ENCODE data around the gene ANKS1B.
A peak's percentile ranks its signal among the peaks of the same experiment; 100 is the strongest.
"Not testable (repeated sequence)": the region's sequence is repeated elsewhere in the genome, so short reads cannot be mapped to it uniquely, and the experiment has no call there.

The ANKS1B gene

GRCh38 chr12:98780261-98780660 is 1204.5 kb downstream of the ANKS1B start:
- DNase-seq = no peak
- TF ChIP-seq POLR2A (IDR thresholded peaks at IDR 0.05; ENCODE audit: low read length) (no peak), GATA1 (IDR thresholded peaks at IDR 0.05; ENCODE audit: low read depth, low read length) (no peak)

DNA sequence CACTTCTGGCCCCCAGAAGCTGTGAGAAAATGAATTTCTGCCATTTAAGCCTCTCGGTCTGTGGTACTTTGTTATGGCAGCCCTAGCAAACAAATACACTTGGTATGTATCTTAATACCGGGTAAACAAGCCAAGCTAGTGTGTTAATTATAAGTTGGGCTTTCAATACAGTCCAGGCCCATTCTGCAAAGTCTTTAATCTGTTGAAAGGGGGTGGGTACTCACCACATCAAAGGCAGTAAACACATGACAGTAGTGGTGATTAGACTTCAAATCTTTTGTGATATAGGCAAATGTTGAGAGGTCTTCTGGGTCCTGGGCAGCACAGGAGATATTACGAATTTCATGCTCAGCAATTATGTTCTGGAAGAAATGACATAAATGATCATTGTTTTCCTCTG is 1211.9 kb downstream of the ANKS1B start:
- no peak for DNase-seq
- no peak for TF ChIP-seq POLR2A (IDR thresholded peaks at IDR 0.05; ENCODE audit: low read length)
- TF ChIP-seq GATA1 (IDR thresholded peaks at IDR 0.05; ENCODE audit: low read depth, low read length) = no peak

GRCh38 chr12:98771811-98772752 is 1212.7 kb downstream of the ANKS1B start:
- no peak for TF ChIP-seq POLR2A (IDR thresholded peaks at IDR 0.05; ENCODE audit: low read length)
- no peak for TF ChIP-seq GATA1 (IDR thresholded peaks at IDR 0.05; ENCODE audit: low read depth, low read length)
- DNase-seq = peak; percentile 15 to 57

GRCh38 chr12:98770230-98770629 is 1214.5 kb downstream of the ANKS1B start:
- no peak for TF ChIP-seq POLR2A (IDR thresholded peaks at IDR 0.05; ENCODE audit: low read length)
- TF ChIP-seq GATA1 (IDR thresholded peaks at IDR 0.05; ENCODE audit: low read depth, low read length) = no peak

GRCh38 chr12:98769068-98769467 is 1215.7 kb downstream of the ANKS1B start:
- no peak for TF ChIP-seq POLR2A (IDR thresholded peaks at IDR 0.05; ENCODE audit: low read length)
- TF ChIP-seq GATA1 (IDR thresholded peaks at IDR 0.05; ENCODE audit: low read depth, low read length) = no peak
- no peak for DNase-seq

More at GRCh38 chr12:98770230-98770629, 1214.5 kb downstream of the ANKS1B start:
- no peak for DNase-seq

GRCh38 chr12:98767248-98767647 is 1217.5 kb downstream of the ANKS1B start:
- TF ChIP-seq POLR2A (IDR thresholded peaks at IDR 0.05; ENCODE audit: low read length) (no peak), GATA1 (IDR thresholded peaks at IDR 0.05; ENCODE audit: low read depth, low read length) (no peak)
- DNase-seq = no peak

DNA sequence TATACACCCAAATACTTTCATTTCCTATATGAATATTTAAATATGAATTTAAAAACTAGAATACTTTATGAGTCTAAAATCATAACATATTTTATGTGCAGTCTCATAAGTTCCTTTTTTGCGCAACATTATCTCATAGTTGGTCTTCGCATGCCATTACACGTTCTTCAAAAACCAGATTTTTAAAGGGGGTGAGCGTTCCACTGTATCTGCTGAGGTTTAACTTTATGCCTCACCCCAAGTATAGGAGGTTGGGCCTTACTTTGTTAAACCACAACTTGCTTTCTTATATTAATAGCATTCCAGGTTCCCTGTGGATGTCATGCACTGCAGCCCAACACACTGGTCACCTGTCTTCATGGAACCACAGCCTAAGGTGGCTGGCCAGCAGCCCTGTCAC is 1221.1 kb downstream of the ANKS1B start:
- no peak for TF ChIP-seq POLR2A (IDR thresholded peaks at IDR 0.05; ENCODE audit: low read length)
- TF ChIP-seq GATA1 (IDR thresholded peaks at IDR 0.05; ENCODE audit: low read depth, low read length) = no peak
- no peak for DNase-seq

GRCh38 chr12:98758331-98758730 is 1226.4 kb downstream of the ANKS1B start:
- TF ChIP-seq POLR2A (IDR thresholded peaks at IDR 0.05; ENCODE audit: low read length) (no peak), GATA1 (IDR thresholded peaks at IDR 0.05; ENCODE audit: low read depth, low read length) (no peak)
- DNase-seq = no peak

GRCh38 chr12:98757455-98757854 is 1227.3 kb downstream of the ANKS1B start:
- TF ChIP-seq POLR2A (IDR thresholded peaks at IDR 0.05; ENCODE audit: low read length) = no peak
- no peak for TF ChIP-seq GATA1 (IDR thresholded peaks at IDR 0.05; ENCODE audit: low read depth, low read length)
- DNase-seq = no peak

DNA sequence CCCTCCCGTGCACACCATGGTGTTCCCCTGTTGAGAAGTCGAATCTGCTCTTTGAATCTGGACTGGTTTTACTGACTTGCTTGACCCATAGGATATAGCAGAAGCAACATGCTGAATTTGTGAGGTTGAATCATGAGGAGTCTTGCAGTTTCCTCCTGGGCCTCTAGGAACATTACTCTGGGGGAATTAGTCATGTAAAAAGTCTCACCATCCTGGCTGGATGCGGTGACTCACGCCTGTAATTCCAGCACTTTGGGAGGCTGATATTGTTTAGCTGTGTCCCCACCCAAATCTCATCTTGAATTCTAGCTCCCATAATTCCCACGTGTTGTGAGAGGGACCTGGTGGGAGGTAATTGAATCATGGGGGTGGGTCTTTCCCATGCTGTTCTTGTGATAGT is 1228.9 kb downstream of the ANKS1B start:
- DNase-seq = not testable (repeated sequence)

GRCh38 chr12:98754095-98754494 is 1230.6 kb downstream of the ANKS1B start:
- no peak for DNase-seq
- no peak for TF ChIP-seq POLR2A (IDR thresholded peaks at IDR 0.05; ENCODE audit: low read length)
- TF ChIP-seq GATA1 (IDR thresholded peaks at IDR 0.05; ENCODE audit: low read depth, low read length) = no peak

DNA sequence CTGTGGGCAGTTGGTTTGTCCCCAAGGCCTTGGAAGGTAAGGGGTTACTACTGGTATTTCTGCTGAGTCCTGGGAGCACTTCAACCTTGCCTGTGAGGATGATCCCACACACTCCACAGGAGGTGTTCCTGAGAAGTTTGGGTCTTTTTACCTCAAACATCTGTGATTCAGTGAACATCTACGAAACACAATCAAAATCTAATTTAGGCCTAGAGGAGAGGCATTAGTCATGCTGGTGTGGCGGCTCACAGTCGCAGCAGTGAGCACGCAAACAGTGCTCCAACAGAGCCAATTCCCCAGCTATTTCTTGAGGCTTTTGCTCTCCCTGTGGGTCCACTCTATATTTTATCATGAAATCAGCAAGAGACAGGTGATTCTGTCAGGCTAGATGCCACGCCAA is 1232.0 kb downstream of the ANKS1B start:
- DNase-seq = no peak
- TF ChIP-seq POLR2A (IDR thresholded peaks at IDR 0.05; ENCODE audit: low read length) = no peak
- TF ChIP-seq GATA1 (IDR thresholded peaks at IDR 0.05; ENCODE audit: low read depth, low read length) = no peak

DNA sequence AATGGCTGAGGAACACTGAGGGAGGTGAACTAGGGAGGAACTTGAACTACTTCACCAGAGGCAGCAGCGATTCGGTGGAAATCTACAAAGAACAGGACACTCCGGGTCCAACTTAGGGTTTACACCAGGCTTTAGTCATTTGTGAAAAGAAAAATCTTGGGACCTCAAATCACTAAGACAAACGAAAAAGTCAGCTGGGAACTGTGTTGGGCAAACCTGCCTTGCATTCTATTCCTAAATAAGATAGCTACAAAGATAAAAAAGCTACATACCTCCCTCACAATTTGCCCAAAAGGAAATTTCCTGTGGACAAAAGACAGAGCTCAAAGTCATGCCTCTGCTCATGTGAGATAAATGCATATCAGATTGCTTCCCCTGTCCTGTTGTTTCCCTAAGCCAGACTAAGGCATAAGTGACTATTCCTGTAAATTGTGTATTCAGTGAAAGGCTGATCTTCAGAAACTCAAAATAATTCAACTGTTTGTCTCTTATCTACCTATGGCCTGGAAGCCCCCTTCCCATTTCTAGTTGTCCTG is 1233.1 kb downstream of the ANKS1B start:
- no peak for DNase-seq
- no peak for TF ChIP-seq GATA1 (IDR thresholded peaks at IDR 0.05; ENCODE audit: low read depth, low read length)
- TF ChIP-seq POLR2A (IDR thresholded peaks at IDR 0.05; ENCODE audit: low read length) = no peak

DNA sequence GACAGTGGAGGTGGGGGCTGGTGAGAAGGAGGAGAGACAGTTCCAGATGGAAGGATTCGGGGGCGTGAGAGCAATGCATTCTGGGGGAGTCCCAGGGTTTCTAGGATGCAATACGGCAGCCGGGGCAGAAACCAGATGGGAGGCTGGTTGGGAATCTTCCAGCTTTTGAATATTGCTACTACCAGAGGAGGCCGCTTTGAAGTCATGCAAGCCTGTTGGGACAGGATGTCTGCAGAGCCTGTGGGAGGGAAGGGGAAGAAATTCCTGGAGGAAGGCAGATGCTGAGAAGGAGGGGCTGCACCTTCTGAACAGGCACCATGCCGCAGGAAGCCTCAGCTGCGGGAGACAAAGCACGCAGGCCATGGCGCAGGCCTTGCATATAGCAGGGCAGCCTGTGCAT is 1234.2 kb downstream of the ANKS1B start:
- DNase-seq = no peak
- no peak for TF ChIP-seq POLR2A (IDR thresholded peaks at IDR 0.05; ENCODE audit: low read length)
- TF ChIP-seq GATA1 (IDR thresholded peaks at IDR 0.05; ENCODE audit: low read depth, low read length) = no peak

- TF ChIP-seq GATA1 (IDR thresholded peaks at IDR 0.05; ENCODE audit: low read depth, low read length) = no peak
- TF ChIP-seq POLR2A (IDR thresholded peaks at IDR 0.05; ENCODE audit: low read length) = no peak
- DNase-seq = no peak
Measured at GRCh38 chr12:98748463-98748862, 1236.3 kb downstream of the ANKS1B start.

Measured in erythroblast (primary cell).